Upper lobe of right lung (tissue), 1 donor: Measurements from ENCODE around the gene KCTD16. TPM values are rescaled to one million over a fixed set of nuclear protein-coding genes. Genes with fewer than 3 reads are reported as not detected.

ENCODE experiments used
- ATAC-seq: fragments of 200-7000 bp; cut with Tn5 transposase; one replicate; pipeline ENCODE4 v1.9.1; 2020; ENCODE audit warnings: mild to moderate bottlenecking, moderate library complexity
- DNase-seq: peaks from one replicate; pipeline ENCODE4 v3.0.0-alpha.2; 2020
- H3K27ac ChIP-seq: fragments of 200-600 bp; one replicate; pipeline ENCODE4 v1.8.0; 2022
- H3K27me3 ChIP-seq: fragments of 200-600 bp; one replicate; pipeline ENCODE4 v1.8.0; 2022; ENCODE audit warnings: mild to moderate bottlenecking
- H3K36me3 ChIP-seq: fragments of 200-600 bp; one replicate; pipeline ENCODE4 v1.8.0; 2022
- H3K4me1 ChIP-seq: fragments of 200-600 bp; one replicate; pipeline ENCODE4 v1.8.0; 2022
- H3K4me3 ChIP-seq: fragments of 200-600 bp; one replicate; pipeline ENCODE4 v1.8.0; 2022; ENCODE audit warnings: mild to moderate bottlenecking
- H3K9me3 ChIP-seq: fragments of 200-600 bp; one replicate; pipeline ENCODE4 v1.8.0; 2022
- CTCF ChIP-seq: fragments of 200-600 bp; IDR thresholded peaks from one replicate; pipeline ENCODE4 v1.8.0; 2022; ENCODE audit warnings: antibody characterized with exemption
- intact Hi-C: fragments of 100-400 bp; cut with DNase I; formaldehyde crosslinking; loops from one replicate; pipeline ENCODE4 v1.11.0; 2022
- total RNA-seq: library from RNA; stranded (reverse); fragmentation: NEBNext Ultra II Directional; extraction: Animal tissue kit (Norgen Biotek cat#: 25700); gene quantifications from one replicate; pipeline ENCODE4 v1.2.1, GENCODE V29; 2021
- donor health status: DM: no; HTN: yes; CAD: no; lungs with severe emphysema.

KCTD16 gene
- total RNA-seq, 1 donor from 2014 or later, result 5.1 TPM

DNA sequence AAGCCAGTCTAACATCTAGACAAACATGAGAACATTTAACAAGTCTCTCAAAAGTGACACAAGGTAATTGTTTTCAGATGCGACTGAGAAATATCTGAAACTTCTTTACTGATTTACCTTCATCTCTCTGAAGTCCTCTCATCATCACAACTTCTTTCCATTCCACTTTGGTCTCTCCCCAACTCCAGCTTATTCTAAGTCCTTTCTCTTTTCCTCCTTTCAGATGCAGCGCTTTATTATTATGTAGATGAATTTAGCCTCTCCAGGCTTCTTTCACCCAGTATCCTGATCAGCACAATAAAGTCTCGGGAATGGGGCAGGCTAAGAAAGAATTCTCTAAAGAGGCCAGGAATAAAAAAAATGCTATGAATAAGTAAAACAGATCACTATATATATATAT, 128.0 kb downstream of the KCTD16 start:
- Histone ChIP-seq H3K9me3 (no peaks in the 10 kb centered on the region), H3K36me3 (no peaks in the 10 kb centered on the region), H3K27ac (no peak overlapping the region), H3K27me3 (no peaks in the 10 kb centered on the region), H3K4me3 (no peak overlapping the region), H3K4me1 (no peaks in the 10 kb centered on the region)
- TF ChIP-seq CTCF, result no peak
- DNase-seq (no peak), ATAC-seq (no peak)
- intact Hi-C loops, result no loop called here

- ATAC-seq (no peak), DNase-seq (no peak)
- no peak overlapping the region for H3K4me3 ChIP-seq
- TF ChIP-seq CTCF, result no peak
- no peaks in the 10 kb centered on the region for H3K4me1 ChIP-seq
- H3K27me3 ChIP-seq, result no peaks in the 10 kb centered on the region
- H3K27ac ChIP-seq, result no peak overlapping the region
- intact Hi-C loops, result no loop called here
- H3K36me3 ChIP-seq, result no peaks in the 10 kb centered on the region
- H3K9me3 ChIP-seq, result no peaks in the 10 kb centered on the region
Measured at GRCh38 chr5:144304688-144305087, 134.0 kb downstream of the KCTD16 start.

DNA sequence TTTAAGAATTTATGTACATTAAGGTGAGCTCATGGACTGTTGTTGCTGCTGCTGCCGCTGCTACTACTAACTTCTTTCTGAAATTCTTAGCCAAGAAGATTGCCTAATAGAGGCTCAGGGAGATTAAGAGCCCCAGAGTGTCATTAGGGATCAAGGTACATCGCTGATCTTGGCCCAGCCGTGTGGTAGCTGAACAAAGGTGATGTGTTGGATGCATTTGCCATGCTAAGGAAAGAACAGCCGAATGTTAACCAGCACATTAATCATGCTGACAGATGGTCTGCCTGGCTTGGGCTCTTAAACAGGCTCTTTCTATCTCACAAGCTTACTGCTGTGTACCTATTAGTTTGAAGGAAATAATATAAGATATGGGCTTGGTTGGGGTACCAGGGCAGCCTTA, 137.1 kb downstream of the KCTD16 start:
- no peak for ATAC-seq
- Histone ChIP-seq H3K9me3 (no peaks in the 10 kb centered on the region), H3K27me3 (no peaks in the 10 kb centered on the region), H3K4me3 (no peak overlapping the region), H3K36me3 (no peaks in the 10 kb centered on the region), H3K4me1 (no peaks in the 10 kb centered on the region), H3K27ac (no peak overlapping the region)
- no peak for DNase-seq
- intact Hi-C loops, result no loop called here
- no peak for TF ChIP-seq CTCF

DNA sequence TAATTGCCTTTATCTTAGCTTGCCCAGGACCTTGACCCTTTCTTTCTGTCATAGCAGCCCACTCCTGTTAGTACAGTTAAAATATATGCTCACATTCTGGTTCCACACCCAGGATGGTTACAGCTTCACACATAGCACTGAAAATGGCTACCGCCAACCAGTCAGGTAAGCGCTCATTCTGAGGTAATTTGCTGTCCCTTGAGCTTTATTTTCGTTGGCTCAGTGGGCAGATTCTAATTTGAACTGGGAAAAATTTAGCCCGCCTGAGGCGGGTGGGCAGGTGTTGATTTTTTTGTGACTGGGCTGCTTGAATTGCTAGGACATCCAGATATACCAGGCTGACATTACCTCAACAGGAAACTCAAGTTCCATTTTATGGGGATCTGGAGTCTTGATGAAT, 137.5 kb downstream of the KCTD16 start:
- Histone ChIP-seq H3K27me3 (no peaks in the 10 kb centered on the region), H3K9me3 (no peaks in the 10 kb centered on the region), H3K36me3 (no peaks in the 10 kb centered on the region), H3K4me3 (no peak overlapping the region), H3K4me1 (no peaks in the 10 kb centered on the region), H3K27ac (no peak overlapping the region)
- DNase-seq (no peak), ATAC-seq (no peak)
- TF ChIP-seq CTCF, result no peak
- intact Hi-C loops, result no loop called here

GRCh38 chr5:144308906-144309670, 138.4 kb downstream of the KCTD16 start:
- H3K4me1 ChIP-seq, result no peaks in the 10 kb centered on the region
- intact Hi-C loops, result no loop called here

More at GRCh38 chr5:144308906-144309670, 138.4 kb downstream of the KCTD16 start:
- DNase-seq, result no peak
- Histone ChIP-seq H3K36me3 (no peaks in the 10 kb centered on the region), H3K27ac (no peak overlapping the region), H3K27me3 (no peaks in the 10 kb centered on the region), H3K4me3 (no peak overlapping the region), H3K9me3 (no peaks in the 10 kb centered on the region)
- no peak for TF ChIP-seq CTCF
- ATAC-seq, result no peak
